Right lobe of liver (tissue), 4 donors: ENCODE measurements around the gene SLC22A4.

Experiments used
- CTCF ChIP-seq, 4 donors: fragments of 200-600 bp in 3 of 4; fragments of 450-650 bp in 1 of 4; IDR thresholded peaks; one replicate each; pipeline versions ENCODE4 v1.5.1 to v1.8.0; 2016 to 2022; ENCODE audit warnings: antibody characterized with exemption in 4 of 4, mild to moderate bottlenecking in 2 of 4
- POLR2A ChIP-seq: fragments of 450-650 bp; IDR thresholded peaks from one replicate; pipeline ENCODE4 v1.6.1; 2017; ENCODE audit warnings: antibody characterized with exemption, mild to moderate bottlenecking
- donor health status: DM: no; HTN: no; CAD: no.
- donor health status: DM: no; HTN: no; CAD: no.
- donor health status: DM: no; HTN: yes; CAD: no.

GRCh38 chr5:132261881-132262845 lies 32.0 kb upstream of the SLC22A4 start:
- TF ChIP-seq POLR2A, result no peak
- no peak for TF ChIP-seq CTCF (IDR thresholded peaks at IDR 0.05)
